GM23248 (cell line): ENCODE results near the gene MAGI1.

Source experiments
- EZH2 ChIP-seq: fragments of 200-600 bp; sonication (generic); IDR thresholded peaks from 2 replicates; pipeline ENCODE4 v1.6.1; 2018; ENCODE audit warnings: antibody characterized with exemption, mild to moderate bottlenecking; ENCODE audit not compliant: insufficient read depth, poor library complexity, severe bottlenecking
- EZH2phosphoT487 ChIP-seq: fragments of 200-600 bp; sonication (generic); IDR thresholded peaks from 2 replicates; pipeline ENCODE4 v1.6.1; 2018; ENCODE audit warnings: antibody characterized with exemption, moderate library complexity, mild to moderate bottlenecking, low read depth; ENCODE audit not compliant: insufficient read depth

GRCh38 chr3:66017084-66017483 is 21.6 kb downstream of the MAGI1 start:
- TF ChIP-seq EZH2phosphoT487 (no peak), EZH2 (no peak)
